Osteocyte (in vitro differentiated cells): ENCODE data around the gene EFCC1. TPM values are rescaled to one million over a fixed set of nuclear protein-coding genes. Genes with fewer than 3 reads are reported as not detected.

Experiments used
- DNase-seq: peaks from one replicate; pipeline ENCODE4 v3.0.0; 2021; ENCODE audit warnings: mixed read lengths; ENCODE audit not compliant: unreplicated experiment; ENCODE audit errors: extremely low spot score
- H3K27ac Mint-ChIP-seq: one replicate; pipeline ENCODE4 v1.8.0; 2021; ENCODE audit warnings: mild to moderate bottlenecking, mixed read lengths; ENCODE audit not compliant: unreplicated experiment
- H3K27me3 Mint-ChIP-seq: one replicate; pipeline ENCODE4 v1.8.0; 2021; ENCODE audit warnings: mixed read lengths; ENCODE audit not compliant: unreplicated experiment
- H3K36me3 Mint-ChIP-seq: one replicate; pipeline ENCODE4 v1.8.0; 2021; ENCODE audit warnings: mixed read lengths; ENCODE audit not compliant: unreplicated experiment
- H3K4me1 Mint-ChIP-seq: one replicate; pipeline ENCODE4 v1.8.0; 2021; ENCODE audit warnings: mixed read lengths; ENCODE audit not compliant: unreplicated experiment
- H3K4me3 Mint-ChIP-seq: one replicate; pipeline ENCODE4 v1.8.0; 2021; ENCODE audit warnings: mild to moderate bottlenecking, moderate library complexity, mixed read lengths; ENCODE audit not compliant: unreplicated experiment
- H3K9me3 Mint-ChIP-seq: one replicate; pipeline ENCODE4 v1.8.0; 2021; ENCODE audit warnings: mixed read lengths; ENCODE audit not compliant: unreplicated experiment
- CTCF ChIP-seq: fragments of 200-600 bp; sonication (generic); IDR thresholded peaks from 2 replicates; pipeline ENCODE4 v1.5.0; 2021; ENCODE audit warnings: antibody characterized with exemption, mild to moderate bottlenecking, moderate library complexity
- long read RNA-seq: library from polyadenylated mRNA; unstranded; transcript quantifications from one replicate; pipeline ENCODE4 v2.0.0, GENCODE V29; 2021
- total RNA-seq: library from RNA; stranded (reverse); gene quantifications from 2 replicates; pipeline ENCODE4 v1.2.1, GENCODE V29; 2021

EFCC1 gene, protein sequence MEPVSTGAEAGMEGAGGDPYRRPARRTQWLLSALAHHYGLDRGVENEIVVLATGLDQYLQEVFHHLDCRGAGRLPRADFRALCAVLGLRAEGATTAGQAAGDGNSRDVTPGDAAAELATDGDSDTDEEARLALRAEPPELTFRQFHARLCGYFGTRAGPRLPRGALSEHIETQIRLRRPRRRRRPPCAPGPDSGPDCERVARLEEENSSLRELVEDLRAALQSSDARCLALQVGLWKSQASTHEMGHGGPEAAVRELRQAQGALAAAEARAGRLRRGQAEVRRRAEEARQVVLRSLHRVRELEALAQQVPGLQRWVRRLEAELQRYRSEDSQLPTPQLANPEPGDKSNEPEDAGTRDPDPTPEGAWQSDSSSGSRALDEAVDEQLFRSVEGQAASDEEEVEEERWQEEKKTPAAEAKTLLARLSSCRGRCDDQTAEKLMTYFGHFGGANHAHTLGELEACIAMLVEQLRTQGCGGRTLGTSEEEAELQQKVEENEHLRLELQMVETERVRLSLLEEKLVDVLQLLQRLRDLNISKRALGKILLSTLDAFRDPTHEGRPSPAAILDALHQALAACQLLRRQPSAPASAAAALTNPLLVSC
- 0.13 TPM in 1 of 2 replicates, not detected in the other for total RNA-seq
- long read RNA-seq = 0 reads

GRCh38 chr3:129001101-129001805 is at the start of gene EFCC1:
Gene EFCC1 (plus strand): TSS chr3:129001304. CDS start chr3:129001629, 325 bp downstream.
- Mint-ChIP-seq H3K36me3 (no peaks in the 10 kb centered on the region), H3K27me3 (peaks cover 53% of the 10 kb centered on the region), H3K27ac (no peak within 1 kb of the TSS), H3K4me3 (peak within 1 kb of the TSS; percentile 66), H3K4me1 (peaks cover 15% of the 10 kb centered on the region), H3K9me3 (no peaks in the 10 kb centered on the region)
- TF ChIP-seq CTCF = no peak
- no peak for DNase-seq

DNA sequence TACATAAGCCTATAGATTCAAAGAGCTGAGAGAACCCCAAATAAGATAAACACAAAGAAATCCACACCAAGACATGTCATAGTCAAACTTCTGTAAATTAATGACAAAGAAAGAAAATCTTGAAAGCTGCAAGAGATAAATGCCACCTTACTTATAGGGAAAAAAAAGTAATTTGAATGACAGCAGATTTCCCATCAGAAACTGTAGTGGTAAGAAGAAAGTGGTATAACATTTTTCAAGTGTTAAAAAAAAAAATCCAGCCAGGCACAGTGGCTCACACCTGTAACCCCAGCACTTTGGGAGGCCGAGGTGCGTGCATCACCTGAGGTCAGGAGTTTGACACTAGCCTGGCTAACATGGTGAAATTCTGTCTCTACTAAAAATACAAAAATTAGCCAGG is 44.7 kb upstream of the EFCC1 start:
- Mint-ChIP-seq H3K4me3 (no peak overlapping the region), H3K4me1 (no peaks in the 10 kb centered on the region), H3K9me3 (peaks cover 10% of the 10 kb centered on the region), H3K27ac (no peak overlapping the region), H3K27me3 (peaks cover 48% of the 10 kb centered on the region), H3K36me3 (peaks cover 3% of the 10 kb centered on the region)
- TF ChIP-seq CTCF = no peak
- no peak for DNase-seq

DNA sequence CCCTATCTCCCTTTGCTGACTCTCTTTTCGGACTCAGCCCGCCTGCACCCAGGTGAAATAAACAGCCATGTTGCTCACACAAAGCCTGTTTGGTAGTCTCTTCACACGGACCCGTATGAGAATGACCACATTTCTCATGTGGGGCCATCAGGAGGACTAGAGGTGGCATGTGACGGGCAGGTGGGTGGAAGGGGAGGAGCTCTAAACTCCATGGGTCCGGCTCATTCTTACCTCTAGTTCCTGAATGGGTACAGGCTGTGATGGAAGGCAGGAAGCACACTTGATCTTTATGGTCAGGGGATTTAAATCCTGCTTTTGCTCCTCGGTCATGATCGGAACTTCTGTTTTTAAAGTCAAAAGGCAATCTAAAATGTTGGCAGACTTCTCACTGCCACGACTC is 35.8 kb upstream of the EFCC1 start:
- H3K4me1 Mint-ChIP-seq = no peaks in the 10 kb centered on the region
- H3K36me3 Mint-ChIP-seq = no peaks in the 10 kb centered on the region
- H3K9me3 Mint-ChIP-seq = no peaks in the 10 kb centered on the region
- H3K27ac Mint-ChIP-seq = no peak overlapping the region
- TF ChIP-seq CTCF = no peak
- no peak overlapping the region for H3K4me3 Mint-ChIP-seq
- DNase-seq = no peak
- H3K27me3 Mint-ChIP-seq = peaks cover 50% of the 10 kb centered on the region

GRCh38 chr3:128965818-128966217 is 35.3 kb upstream of the EFCC1 start:
- no peaks in the 10 kb centered on the region for H3K4me1 Mint-ChIP-seq
- no peak overlapping the region for H3K4me3 Mint-ChIP-seq
- no peaks in the 10 kb centered on the region for H3K36me3 Mint-ChIP-seq
- no peaks in the 10 kb centered on the region for H3K9me3 Mint-ChIP-seq
- no peak overlapping the region for H3K27ac Mint-ChIP-seq
- no peak for TF ChIP-seq CTCF
- DNase-seq = no peak
- H3K27me3 Mint-ChIP-seq = peaks cover 44% of the 10 kb centered on the region
